ENCODE data around the gene ZNF544.
A peak's percentile ranks its signal among the peaks of the same experiment; 100 is the strongest.

The ZNF544 gene

DNA sequence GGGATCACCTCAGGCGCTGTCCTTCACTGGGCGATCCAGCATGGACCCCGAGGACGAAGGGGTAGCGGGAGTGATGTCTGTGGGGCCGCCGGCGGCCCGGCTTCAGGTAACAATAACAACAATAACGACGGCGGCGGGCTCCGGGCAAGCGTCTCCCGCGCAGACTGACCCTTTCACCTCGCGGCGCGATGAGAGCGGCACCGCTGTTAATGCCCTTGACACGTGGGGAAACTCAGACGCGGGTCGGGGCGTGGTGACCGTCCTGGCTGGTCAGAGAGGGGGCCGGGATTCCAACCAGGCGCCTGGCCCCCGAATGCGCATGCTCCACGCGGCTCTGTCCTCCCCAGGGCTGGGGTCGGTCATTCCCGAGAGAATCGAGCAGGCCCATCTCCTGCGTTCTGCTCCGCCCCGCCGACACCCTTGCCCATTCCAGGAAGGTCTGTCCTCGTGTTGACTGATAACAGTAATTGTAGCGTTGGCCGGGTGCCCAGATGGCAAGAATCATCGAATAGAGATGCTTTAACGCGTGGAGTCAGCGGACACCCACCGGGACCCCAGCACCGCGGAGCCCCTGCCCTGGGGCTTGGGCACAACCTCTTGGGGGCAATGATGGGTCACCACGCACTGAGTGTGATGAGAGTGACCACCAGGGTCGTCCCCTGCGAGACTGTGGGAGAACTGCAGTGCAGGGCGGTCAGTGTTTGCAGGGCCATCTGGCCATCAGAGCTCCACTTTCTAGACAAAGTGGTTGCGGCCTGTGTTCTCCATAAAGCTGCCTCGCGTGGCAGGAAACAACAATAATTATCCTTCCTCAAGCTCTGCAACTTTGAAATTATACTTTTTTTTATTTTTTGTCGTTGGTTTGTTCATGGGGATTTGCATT, 50.6 kb downstream of the ZNF544 start:
- H3K9me3 ChIP-seq: peaks cover 4% of the 10 kb centered on the region
- no peaks in the 10 kb centered on the region for H3K27me3 ChIP-seq
- H3K27ac ChIP-seq: peak overlapping the region; percentile 77
- no peak for TF ChIP-seq CTCF (IDR thresholded peaks at IDR 0.05)
- peak overlapping the region; percentile 70 to 99 for H3K4me3 ChIP-seq (ENCODE audit: low read depth in 1 of 2, low read length in 1 of 2)
- H3K36me3 ChIP-seq: no peaks in the 10 kb centered on the region
- peaks cover 15 to 20% of the 10 kb centered on the region in 2 experiments for H3K4me1 ChIP-seq (ENCODE audit: control insufficient read depth in 1 of 2, insufficient read depth in 1 of 2, low read depth in 1 of 2, low read length in 1 of 2)

DNA sequence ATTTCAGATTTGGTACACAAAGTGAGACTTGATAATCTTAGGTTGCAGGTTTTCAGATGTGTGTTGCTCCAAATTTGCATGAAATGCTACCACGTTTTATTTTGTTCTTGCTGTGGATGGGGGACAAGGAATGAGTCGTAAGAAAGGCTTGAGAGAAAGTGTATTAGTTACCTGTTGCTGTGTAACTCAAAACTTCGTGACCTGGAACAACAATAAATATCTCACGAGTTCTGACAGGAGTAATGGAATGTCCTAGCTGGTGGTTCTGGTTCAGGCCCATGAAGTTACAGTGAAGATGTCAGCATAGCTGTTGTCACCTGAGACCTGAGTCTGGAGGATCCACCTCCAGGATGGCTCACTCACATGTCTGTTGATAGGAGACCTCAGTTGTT, 51.2 kb downstream of the ZNF544 start:
- Histone ChIP-seq H3K4me1 (ENCODE audit: control insufficient read depth in 1 of 2, insufficient read depth in 1 of 2, low read depth in 1 of 2, low read length in 1 of 2) (peaks cover 15 to 20% of the 10 kb centered on the region in 2 experiments), H3K4me3 (ENCODE audit: low read depth in 1 of 2, low read length in 1 of 2) (peak overlapping the region; percentile 70 to 99), H3K27me3 (no peaks in the 10 kb centered on the region), H3K27ac (no peak overlapping the region), H3K36me3 (no peaks in the 10 kb centered on the region), H3K9me3 (no peaks in the 10 kb centered on the region)
- TF ChIP-seq CTCF (IDR thresholded peaks at IDR 0.05): no peak

- H3K4me1 ChIP-seq (ENCODE audit: control insufficient read depth in 1 of 2, insufficient read depth in 1 of 2, low read depth in 1 of 2, low read length in 1 of 2): peaks cover 5 to 9% of the 10 kb centered on the region in 2 experiments
- H3K36me3 ChIP-seq: peaks cover 30% of the 10 kb centered on the region
- H3K27me3 ChIP-seq: no peaks in the 10 kb centered on the region
- no peak overlapping the region for H3K4me3 ChIP-seq (ENCODE audit: low read depth in 1 of 2, low read length in 1 of 2)
- H3K27ac ChIP-seq: no peak overlapping the region
- peaks cover 8% of the 10 kb centered on the region for H3K9me3 ChIP-seq
- no peak for TF ChIP-seq CTCF (IDR thresholded peaks at IDR 0.05)
Observed at GRCh38 chr19:58284199-58284598, 55.5 kb downstream of the ZNF544 start.

GRCh38 chr19:58291943-58292342, 63.2 kb downstream of the ZNF544 start:
- no peak for TF ChIP-seq CTCF (IDR thresholded peaks at IDR 0.05)
- H3K36me3 ChIP-seq: peaks cover 30% of the 10 kb centered on the region
- H3K27ac ChIP-seq: no peak overlapping the region
- no peak overlapping the region for H3K4me3 ChIP-seq (ENCODE audit: low read depth in 1 of 2, low read length in 1 of 2)
- peaks cover 57% of the 10 kb centered on the region for H3K9me3 ChIP-seq
- no peaks in the 10 kb centered on the region for H3K27me3 ChIP-seq
- H3K4me1 ChIP-seq (ENCODE audit: control insufficient read depth in 1 of 2, insufficient read depth in 1 of 2, low read depth in 1 of 2, low read length in 1 of 2): no peaks in the 10 kb centered on the region

DNA sequence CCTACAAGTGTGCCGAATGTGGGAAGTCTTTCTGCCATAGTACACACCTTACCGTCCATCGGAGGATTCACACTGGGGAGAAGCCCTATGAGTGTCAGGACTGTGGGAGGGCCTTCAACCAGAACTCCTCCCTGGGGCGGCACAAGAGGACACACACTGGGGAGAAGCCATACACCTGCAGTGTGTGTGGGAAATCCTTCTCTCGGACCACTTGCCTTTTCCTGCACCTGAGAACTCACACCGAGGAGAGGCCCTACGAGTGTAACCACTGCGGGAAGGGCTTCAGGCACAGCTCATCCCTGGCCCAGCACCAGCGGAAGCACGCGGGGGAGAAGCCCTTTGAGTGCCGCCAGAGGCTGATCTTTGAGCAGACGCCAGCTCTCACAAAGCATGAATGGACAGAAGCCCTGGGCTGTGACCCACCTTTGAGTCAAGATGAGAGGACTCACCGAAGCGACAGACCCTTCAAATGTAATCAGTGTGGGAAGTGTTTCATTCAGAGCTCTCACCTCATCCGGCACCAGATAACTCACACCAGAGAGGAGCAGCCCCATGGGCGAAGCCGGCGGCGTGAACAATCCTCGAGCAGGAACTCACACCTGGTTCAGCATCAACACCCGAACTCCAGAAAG, 66.1 kb downstream of the ZNF544 start:
- Histone ChIP-seq H3K4me1 (ENCODE audit: control insufficient read depth in 1 of 2, insufficient read depth in 1 of 2, low read depth in 1 of 2, low read length in 1 of 2) (no peaks in the 10 kb centered on the region), H3K4me3 (ENCODE audit: low read depth in 1 of 2, low read length in 1 of 2) (no peak overlapping the region), H3K27me3 (no peaks in the 10 kb centered on the region), H3K9me3 (peaks cover 49% of the 10 kb centered on the region), H3K36me3 (peaks cover 17% of the 10 kb centered on the region), H3K27ac (no peak overlapping the region)
- no peak for TF ChIP-seq CTCF (IDR thresholded peaks at IDR 0.05)

All from neutrophil (primary cell).